AG04450 (cell line): Measurements from ENCODE around the gene PAQR6. TPM values are rescaled to one million over a fixed set of nuclear protein-coding genes. Genes with fewer than 3 reads are reported as not detected.

ENCODE experiments used
- CTCF ChIA-PET: fragments of 300-600, 350-600 bp; formaldehyde crosslinking; extraction: SDS; loops from one replicate; lab custom pipeline; 2022; ENCODE audit warnings: antibody characterized with exemption, inconsistent platforms; lab: Charles Lee
- POLR2A ChIA-PET: fragments of 350-600 bp; formaldehyde crosslinking; extraction: SDS; loops from one replicate; lab custom pipeline; 2021; ENCODE audit warnings: antibody characterized with exemption, inconsistent platforms; lab: Yijun Ruan, JAX
- DNase-seq: peaks from one replicate; pipeline ENCODE4 v3.0.0-alpha.2; 2011; ENCODE audit warnings: low read depth, low spot score
- H3K27ac ChIP-seq: one replicate; pipeline ENCODE4 v1.5.1; 2012; ENCODE audit warnings: low read depth, low read length, control low read depth
- H3K27me3 ChIP-seq: one replicate; pipeline ENCODE4 v1.6.0; 2012; ENCODE audit warnings: low read length; ENCODE audit not compliant: control insufficient read depth, insufficient read depth
- H3K4me3 ChIP-seq: 2 replicates; pipeline ENCODE4 v1.5.1; 2011; ENCODE audit warnings: mild to moderate bottlenecking, low read depth, low read length, control low read depth
- H3K9me3 ChIP-seq: 2 replicates; pipeline ENCODE4 v1.5.1; 2012; ENCODE audit warnings: low read length; ENCODE audit not compliant: control insufficient read depth, insufficient read depth
- polyA plus RNA-seq: library from polyadenylated mRNA; depleted of rRNA; stranded (reverse); fragments of >200 nt; gene quantifications from 2 replicates; pipeline ENCODE4 v1.2.3, GENCODE V29; 2011
- TF ChIP-seq, protein P1 (sequence below): IDR thresholded peaks from 2 replicates; pipeline ENCODE4 v1.5.1; 2011; ENCODE audit warnings: low read depth, low read length, control low read depth, inconsistent platforms

The PAQR6 gene
- polyA plus RNA-seq, 1 experiment = 0.26 TPM

DNA sequence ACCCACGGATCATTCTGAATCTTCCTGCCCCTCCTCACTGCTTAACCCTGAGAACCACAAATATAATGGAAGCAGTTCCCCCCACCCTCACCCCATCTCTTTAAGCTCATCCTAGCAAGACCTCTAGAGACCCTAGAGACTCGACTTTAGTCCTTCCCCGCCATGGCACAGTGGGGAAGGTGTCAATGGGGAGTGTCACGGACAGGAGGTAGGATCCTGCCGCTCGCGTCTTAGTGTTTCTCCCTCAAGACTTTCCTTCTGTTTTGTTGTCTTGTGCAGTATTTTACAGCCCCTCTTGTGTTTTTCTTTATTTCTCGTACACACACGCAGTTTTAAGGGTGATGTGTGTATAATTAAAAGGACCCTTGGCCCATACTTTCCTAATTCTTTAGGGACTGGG is 35.7 kb downstream of the PAQR6 start:
- DNase-seq = no peak
- Histone ChIP-seq H3K27me3 (no peaks in the 10 kb centered on the region), H3K9me3 (no peaks in the 10 kb centered on the region; the same call in 1 of the 2 replicates), H3K4me3 (peak overlapping the region; percentile 47), H3K27ac (peak overlapping the region; percentile 96)
- CTCF ChIA-PET = interaction anchor here (1.5 to 5.1 kb wide), 2 partner anchors 13 kb away, joined by 7 to 37 read pairs; no protein-coding TSS in a partner anchor
- POLR2A ChIA-PET = interaction anchor here (0.9 to 1.7 kb wide), 8 partner anchors 8 to 289 kb away, joined by 3 to 18 read pairs (median 5); partner anchors contain the start of genes LMNA, MEF2D and SLC25A44
- TF ChIP-seq, protein P1, sequence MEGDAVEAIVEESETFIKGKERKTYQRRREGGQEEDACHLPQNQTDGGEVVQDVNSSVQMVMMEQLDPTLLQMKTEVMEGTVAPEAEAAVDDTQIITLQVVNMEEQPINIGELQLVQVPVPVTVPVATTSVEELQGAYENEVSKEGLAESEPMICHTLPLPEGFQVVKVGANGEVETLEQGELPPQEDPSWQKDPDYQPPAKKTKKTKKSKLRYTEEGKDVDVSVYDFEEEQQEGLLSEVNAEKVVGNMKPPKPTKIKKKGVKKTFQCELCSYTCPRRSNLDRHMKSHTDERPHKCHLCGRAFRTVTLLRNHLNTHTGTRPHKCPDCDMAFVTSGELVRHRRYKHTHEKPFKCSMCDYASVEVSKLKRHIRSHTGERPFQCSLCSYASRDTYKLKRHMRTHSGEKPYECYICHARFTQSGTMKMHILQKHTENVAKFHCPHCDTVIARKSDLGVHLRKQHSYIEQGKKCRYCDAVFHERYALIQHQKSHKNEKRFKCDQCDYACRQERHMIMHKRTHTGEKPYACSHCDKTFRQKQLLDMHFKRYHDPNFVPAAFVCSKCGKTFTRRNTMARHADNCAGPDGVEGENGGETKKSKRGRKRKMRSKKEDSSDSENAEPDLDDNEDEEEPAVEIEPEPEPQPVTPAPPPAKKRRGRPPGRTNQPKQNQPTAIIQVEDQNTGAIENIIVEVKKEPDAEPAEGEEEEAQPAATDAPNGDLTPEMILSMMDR = no peak

DNA sequence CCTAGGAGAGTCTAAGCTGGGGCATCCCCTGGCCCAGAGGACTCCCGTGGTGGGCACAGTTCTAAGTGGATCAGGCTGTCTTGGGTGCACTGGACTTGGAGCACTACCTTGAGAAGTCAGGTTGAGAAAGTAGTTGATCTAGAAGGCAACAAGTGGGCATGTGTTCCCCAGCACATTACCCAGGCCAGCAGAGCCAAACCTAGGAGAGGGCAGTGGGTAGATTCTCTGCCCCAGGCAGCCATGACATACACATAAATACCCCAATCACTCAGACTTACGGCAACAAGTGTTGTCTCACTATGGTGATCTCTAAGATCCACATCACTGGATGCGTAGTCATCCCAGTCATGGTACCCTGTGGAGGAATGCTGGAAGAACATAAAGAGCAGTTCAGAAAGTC is 36.6 kb downstream of the PAQR6 start:
- TF ChIP-seq, protein P1 = no peak
- H3K27ac ChIP-seq = no peak overlapping the region
- DNase-seq = no peak
- no peaks in the 10 kb centered on the region for H3K9me3 ChIP-seq
- POLR2A ChIA-PET = no interaction called here
- no peaks in the 10 kb centered on the region for H3K27me3 ChIP-seq
- H3K4me3 ChIP-seq = no peak overlapping the region
- CTCF ChIA-PET = interaction anchor here (3.0 kb wide), 1 partner anchor 14 kb away, joined by 13 read pairs; no protein-coding TSS in a partner anchor

DNA sequence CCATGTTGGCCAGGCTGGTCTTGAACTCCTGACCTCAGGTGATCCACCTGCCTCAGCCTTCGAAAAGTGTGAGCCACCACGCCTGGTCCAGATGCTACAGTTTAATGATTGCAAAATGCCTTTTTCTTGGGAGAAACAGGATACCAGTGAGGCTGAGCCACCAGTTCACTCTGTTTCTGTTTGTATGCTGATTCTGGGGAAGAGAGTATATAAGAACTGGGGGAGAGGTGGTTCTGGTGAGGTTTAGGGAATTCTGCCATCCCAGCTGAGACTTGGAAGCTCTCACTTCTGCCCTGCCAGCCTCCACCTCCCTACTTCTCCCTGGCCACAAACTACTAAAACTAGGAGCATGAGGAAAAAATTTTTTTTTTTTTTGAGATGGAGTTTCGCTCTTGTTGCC is 43.2 kb downstream of the PAQR6 start:
- Histone ChIP-seq H3K9me3 (no peaks in the 10 kb centered on the region), H3K27ac (no peak overlapping the region), H3K27me3 (no peaks in the 10 kb centered on the region), H3K4me3 (no peak overlapping the region)
- TF ChIP-seq, protein P1 = no peak
- POLR2A ChIA-PET = interaction anchor here (1.8 kb wide), 1 partner anchor 8 kb away, joined by 5 read pairs; the partner anchor contains the start of gene PMF1
- DNase-seq = no peak
- CTCF ChIA-PET = interaction anchor here (0.9 kb wide), 1 partner anchor 21 kb away, joined by 7 read pairs; no protein-coding TSS in a partner anchor

DNA sequence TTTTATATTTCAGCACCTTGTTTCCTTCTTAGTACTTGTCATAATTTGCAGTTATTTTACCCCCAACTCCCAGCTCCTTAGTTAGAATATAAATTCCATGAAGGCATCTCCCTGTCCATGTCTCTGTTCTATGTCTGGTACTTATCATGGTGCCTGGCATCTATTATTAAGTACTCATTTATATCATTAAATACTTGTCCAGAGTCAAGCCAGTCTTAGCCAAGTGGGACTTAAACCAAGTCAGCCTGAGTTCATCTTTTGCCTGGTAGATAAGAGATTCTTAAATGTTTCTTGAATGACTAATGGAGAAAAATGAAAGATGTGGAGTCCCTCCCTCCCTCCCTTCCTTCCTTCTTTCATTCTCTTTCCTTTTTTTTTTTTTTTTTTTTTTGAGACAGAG is 44.5 kb downstream of the PAQR6 start:
- no peak overlapping the region for H3K27ac ChIP-seq
- TF ChIP-seq, protein P1 = no peak
- ChIA-PET POLR2A (interaction anchor here (1.8 kb wide), 1 partner anchor 10 kb away, joined by 5 read pairs; the partner anchor contains the start of gene PMF1), CTCF (interaction anchor here (1.0 kb wide), 1 partner anchor 9 kb away, joined by 3 read pairs; the partner anchor contains the start of gene SLC25A44)
- H3K9me3 ChIP-seq = no peaks in the 10 kb centered on the region
- H3K27me3 ChIP-seq = no peaks in the 10 kb centered on the region
- no peak for DNase-seq
- H3K4me3 ChIP-seq = no peak overlapping the region

DNA sequence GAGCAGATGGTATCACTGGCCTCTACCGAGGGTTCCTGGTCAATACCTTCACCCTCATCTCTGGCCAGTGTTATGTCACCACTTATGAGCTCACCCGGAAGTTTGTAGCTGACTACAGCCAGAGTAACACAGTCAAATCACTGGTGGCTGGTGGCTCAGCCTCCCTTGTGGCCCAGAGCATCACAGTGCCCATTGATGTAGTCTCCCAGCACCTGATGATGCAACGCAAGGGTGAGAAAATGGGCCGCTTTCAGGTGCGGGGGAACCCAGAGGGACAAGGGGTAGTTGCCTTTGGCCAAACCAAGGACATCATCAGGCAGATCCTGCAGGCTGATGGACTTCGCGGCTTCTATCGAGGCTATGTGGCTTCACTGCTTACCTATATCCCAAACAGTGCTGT is 47.8 kb downstream of the PAQR6 start:
- TF ChIP-seq, protein P1 = no peak

More for the DNA sequence above, 47.8 kb downstream of the PAQR6 start:
- Histone ChIP-seq H3K27me3 (no peaks in the 10 kb centered on the region), H3K27ac (no peak overlapping the region), H3K9me3 (no peaks in the 10 kb centered on the region), H3K4me3 (no peak overlapping the region)
- POLR2A ChIA-PET = no interaction called here
- CTCF ChIA-PET = interaction anchor here (0.6 kb wide), 1 partner anchor 64 kb away, joined by 4 read pairs; no protein-coding TSS in a partner anchor
- DNase-seq = no peak
